Esophagus mucosa (tissue), 1 donor: Measurements from ENCODE around the gene EARS2. TPM values are rescaled to one million over a fixed set of nuclear protein-coding genes. Genes with fewer than 3 reads are reported as not detected.
A peak's percentile ranks its signal among the peaks of the same experiment; 100 is the strongest.
"Not testable (repeated sequence)": the region's sequence is repeated elsewhere in the genome, so short reads cannot be mapped to it uniquely, and the experiment has no call there.

Source experiments
- ATAC-seq: fragments of 200-7000 bp; cut with Tn5 transposase; one replicate; pipeline ENCODE4 v1.9.1; 2020
- total RNA-seq: library from RNA; stranded (reverse); gene quantifications from one replicate; pipeline ENCODE4 v1.2.4, GENCODE V29; 2023
- donor health status: DM: yes; HTN: yes; CAD: no.

The EARS2 gene
- total RNA-seq, 1 donor from 2014 or later, result 13.5 TPM

GRCh38 chr16:23523876-23524385 is 33.2 kb downstream of the EARS2 start:
- ATAC-seq, result no peak

- ATAC-seq, result no peak
Measured at GRCh38 chr16:23523321-23523720, 33.8 kb downstream of the EARS2 start.

GRCh38 chr16:23521965-23522364 is 35.2 kb downstream of the EARS2 start:
- ATAC-seq, result no peak

GRCh38 chr16:23521037-23521743 is 36.0 kb downstream of the EARS2 start:
- no peak for ATAC-seq

GRCh38 chr16:23520500-23520899 is 36.6 kb downstream of the EARS2 start:
- ATAC-seq, result no peak

GRCh38 chr16:23519282-23519681 is 37.9 kb downstream of the EARS2 start:
- no peak for ATAC-seq

- ATAC-seq, result no peak
Measured at GRCh38 chr16:23518435-23518891, 38.7 kb downstream of the EARS2 start.

- peak; percentile 56 for ATAC-seq
Measured at GRCh38 chr16:23516366-23517137, 40.6 kb downstream of the EARS2 start.

- ATAC-seq, result no peak
Measured at GRCh38 chr16:23515881-23516280, 41.3 kb downstream of the EARS2 start.

GRCh38 chr16:23514381-23515152 is 42.6 kb downstream of the EARS2 start:
- ATAC-seq, result no peak

- no peak for ATAC-seq
Measured at GRCh38 chr16:23512168-23512695, 44.9 kb downstream of the EARS2 start.

- no peak for ATAC-seq
Measured at GRCh38 chr16:23511731-23512130, 45.4 kb downstream of the EARS2 start.

- not testable (repeated sequence) for ATAC-seq
Measured at GRCh38 chr16:23510915-23511270, 46.3 kb downstream of the EARS2 start.

GRCh38 chr16:23510164-23510914 is 46.8 kb downstream of the EARS2 start, which contains the start of gene GGA2:
TSS of gene GGA2 (minus strand) at chr16:23510494. CDS start at chr16:23510411, 83 bp downstream.
- ATAC-seq, result peak; percentile 89

- ATAC-seq, result peak; percentile 36
Measured at GRCh38 chr16:23509782-23510163, 47.4 kb downstream of the EARS2 start.

GRCh38 chr16:23509441-23509754 is 47.8 kb downstream of the EARS2 start:
- ATAC-seq, result no peak

GRCh38 chr16:23508589-23509440 is 48.3 kb downstream of the EARS2 start:
- no peak for ATAC-seq

- ATAC-seq, result no peak
Measured at GRCh38 chr16:23506606-23506994, 50.5 kb downstream of the EARS2 start.

- no peak for ATAC-seq
Measured at GRCh38 chr16:23505671-23506605, 51.2 kb downstream of the EARS2 start.

- no peak for ATAC-seq
Measured at GRCh38 chr16:23505180-23505665, 51.9 kb downstream of the EARS2 start.
